T-helper 2 cell (primary cell): ENCODE results near the gene TDO2.
"Not testable (repeated sequence)": the region's sequence is repeated elsewhere in the genome, so short reads cannot be mapped to it uniquely, and the experiment has no call there.

Experiments used
- DNase-seq, 5 experiments: peaks; one replicate each; pipeline versions ENCODE4 v3.0.0 to v3.0.0-alpha.2; 2012 to 2022
- total RNA-seq, 2 donors: gene quantifications; one replicate each; lab custom pipeline; 2026; lab: John Stamatoyannopoulos, UW

TDO2 gene
- 0 reads per million in 2 donors for total RNA-seq

DNA sequence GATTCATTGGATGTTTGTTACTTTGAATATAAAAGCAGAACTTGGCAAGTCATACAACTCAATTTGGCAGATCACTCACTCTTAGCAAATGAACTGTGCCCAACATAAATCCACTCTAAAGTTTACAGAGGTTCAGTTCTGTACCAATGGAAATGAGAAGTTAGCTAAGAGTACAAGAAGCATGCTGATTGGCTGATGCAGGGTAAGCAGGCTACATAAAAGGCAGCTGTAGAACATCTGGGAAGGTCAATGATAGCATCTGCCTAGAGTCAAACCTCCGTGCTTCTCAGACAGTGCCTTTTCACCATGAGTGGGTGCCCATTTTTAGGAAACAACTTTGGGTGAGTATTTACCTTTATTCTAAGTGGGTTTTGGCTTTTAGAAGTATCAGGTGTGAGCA lies at the start of gene TDO2:
TSS of gene TDO2 (plus strand) at position 244 of the 400 bp plus-strand sequence. CDS start at position 307, 63 bp downstream.
- no peak for DNase-seq

DNA sequence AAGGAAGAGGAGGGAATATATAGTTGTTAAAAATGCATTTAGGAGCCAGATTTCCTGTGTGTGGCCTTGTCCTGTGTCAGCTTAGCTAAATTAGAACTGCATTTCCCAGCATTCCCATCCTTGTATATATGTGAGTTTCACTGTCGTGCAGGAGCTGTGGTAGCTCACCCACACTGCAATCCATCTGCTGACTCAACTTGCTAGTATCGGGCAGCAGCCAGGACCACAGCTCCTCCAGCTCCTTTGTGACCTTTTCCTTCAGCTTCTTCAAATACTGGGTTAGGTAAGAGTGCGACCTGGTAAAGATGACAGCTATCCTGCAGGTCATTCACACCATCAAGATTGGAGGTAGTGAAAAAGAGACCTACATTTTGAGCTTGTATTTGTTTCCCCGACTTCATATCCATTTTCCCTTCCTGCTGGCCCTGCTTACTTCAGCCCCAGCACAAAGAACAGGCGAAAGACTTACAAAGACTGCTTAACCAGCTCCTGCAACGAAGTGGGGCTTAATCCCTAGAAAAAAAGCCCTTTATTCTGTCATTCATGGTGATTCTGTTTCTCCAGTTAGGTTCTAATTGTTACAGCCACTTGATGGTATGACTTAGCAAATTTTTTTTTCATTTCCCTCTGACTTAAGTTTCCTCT lies 48.8 kb upstream of the TDO2 start:
- no peak for DNase-seq

DNA sequence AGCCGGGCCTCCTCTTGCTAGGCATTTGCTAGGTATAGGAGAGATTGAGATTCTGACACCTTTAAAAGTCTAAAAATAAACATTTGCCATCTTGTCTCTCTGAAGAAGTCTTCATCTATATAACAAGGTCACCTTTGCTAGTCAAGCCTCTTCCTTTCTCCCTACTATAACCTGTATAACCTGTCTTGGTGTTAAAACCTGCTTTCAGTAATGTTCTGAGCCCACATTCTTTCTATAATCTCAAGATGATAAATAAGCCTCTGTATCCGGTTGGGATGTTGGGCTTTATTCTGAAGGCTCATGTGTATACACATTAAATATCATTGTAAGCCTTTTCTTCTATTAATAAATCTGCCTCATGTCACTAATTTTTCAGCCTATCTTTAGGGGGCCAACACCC lies 47.6 kb upstream of the TDO2 start:
- no peak for DNase-seq

DNA sequence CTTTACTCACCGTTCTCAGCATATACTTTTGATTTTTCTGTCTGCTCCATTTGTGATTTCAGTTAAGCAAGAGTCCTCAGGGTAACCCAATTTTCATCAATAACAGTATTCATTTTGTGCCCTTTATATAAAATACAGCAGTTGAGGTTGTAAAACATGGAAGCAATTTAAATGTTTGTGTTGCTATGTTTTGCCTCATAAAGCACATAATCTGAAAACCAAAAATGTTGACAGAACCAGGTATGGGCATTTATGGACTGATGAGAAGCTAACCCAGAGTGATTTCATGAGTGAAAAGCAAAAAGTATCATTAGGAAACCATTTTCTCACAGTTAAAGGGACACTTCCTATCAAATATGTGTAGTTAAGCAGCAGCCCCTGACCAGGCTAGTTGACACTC lies 37.3 kb upstream of the TDO2 start, which contains the start of gene ASIC5:
TSS of gene ASIC5 (minus strand) at position 101 of the 400 bp plus-strand sequence. CDS start at position 50, 51 bp downstream.
- no peak for DNase-seq

DNA sequence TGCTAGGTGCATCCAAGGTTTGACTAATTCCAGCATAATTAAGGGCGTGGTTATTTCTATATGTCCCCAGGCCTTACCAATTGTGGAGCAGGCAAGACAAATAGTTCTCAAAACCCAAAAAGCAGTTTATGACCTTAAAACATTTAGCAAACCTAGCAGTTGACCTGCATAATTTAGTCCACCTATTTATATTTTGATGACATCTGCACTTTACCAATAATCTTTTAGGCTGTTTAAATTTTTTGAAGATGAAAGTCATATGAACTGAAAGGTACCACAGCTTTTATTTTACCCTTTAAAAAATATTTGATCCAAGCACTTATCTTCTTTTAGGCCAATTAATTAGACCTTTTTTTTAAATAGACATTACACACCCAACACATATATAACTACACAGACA lies 27.6 kb upstream of the TDO2 start:
- no peak for DNase-seq

DNA sequence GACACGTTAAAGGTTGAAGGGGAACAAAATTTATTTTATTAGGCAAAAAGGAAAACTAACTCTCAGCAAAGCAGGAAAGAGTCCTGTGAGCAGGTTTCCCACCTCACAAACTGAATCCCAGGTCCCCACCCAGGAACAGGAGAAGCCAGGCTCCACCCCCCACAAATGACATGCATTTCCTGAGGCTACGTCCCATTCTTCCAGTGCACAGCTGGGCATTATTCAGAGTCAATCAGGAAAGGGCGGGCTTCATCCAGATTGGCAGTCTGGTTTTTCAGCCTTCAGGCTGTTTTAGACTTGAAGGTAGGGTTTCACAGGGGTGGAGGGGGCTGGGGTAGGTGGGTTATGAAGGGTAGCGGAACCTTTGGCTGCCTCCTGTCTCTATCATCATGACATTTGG lies 25.5 kb upstream of the TDO2 start:
- DNase-seq, result no peak

DNA sequence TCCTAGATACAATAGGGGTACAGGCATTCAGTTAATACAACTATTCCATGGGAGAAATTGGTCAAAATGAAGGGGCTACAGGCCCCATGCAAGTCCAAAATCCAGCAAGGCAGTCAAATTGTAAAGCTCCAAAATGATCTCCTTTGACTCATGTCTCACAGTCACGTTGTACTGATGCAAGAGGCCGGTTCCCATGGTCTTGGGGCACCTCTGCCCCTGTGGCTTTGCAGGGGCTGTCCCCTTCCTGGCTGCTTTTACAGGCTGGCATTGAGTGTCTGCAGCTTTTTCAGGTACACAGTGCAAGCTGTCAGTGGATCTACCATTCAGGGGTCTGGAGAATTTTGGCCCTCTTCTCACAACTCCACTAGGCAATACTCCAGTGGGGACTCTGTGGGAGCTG lies 24.9 kb upstream of the TDO2 start:
- no peak for DNase-seq

DNA sequence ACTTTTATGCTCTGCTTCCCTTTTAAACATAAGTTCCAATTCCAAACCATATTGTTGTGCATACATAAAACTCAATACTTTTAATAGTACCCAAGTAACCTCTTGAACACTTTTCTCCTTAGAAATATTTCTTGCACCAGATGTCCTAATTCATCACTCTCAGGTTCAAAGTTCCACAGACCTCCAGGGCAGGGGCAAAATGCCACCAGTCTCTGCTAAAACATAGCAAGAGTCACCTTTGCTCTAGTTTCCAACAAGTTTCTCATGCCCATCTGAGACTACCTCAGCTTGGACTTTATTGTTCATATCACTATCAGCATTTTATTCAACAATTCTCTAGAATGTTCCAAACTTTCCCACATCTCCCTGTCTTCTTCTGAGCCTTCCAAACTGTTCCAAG lies 23.7 kb upstream of the TDO2 start:
- no peak for DNase-seq

DNA sequence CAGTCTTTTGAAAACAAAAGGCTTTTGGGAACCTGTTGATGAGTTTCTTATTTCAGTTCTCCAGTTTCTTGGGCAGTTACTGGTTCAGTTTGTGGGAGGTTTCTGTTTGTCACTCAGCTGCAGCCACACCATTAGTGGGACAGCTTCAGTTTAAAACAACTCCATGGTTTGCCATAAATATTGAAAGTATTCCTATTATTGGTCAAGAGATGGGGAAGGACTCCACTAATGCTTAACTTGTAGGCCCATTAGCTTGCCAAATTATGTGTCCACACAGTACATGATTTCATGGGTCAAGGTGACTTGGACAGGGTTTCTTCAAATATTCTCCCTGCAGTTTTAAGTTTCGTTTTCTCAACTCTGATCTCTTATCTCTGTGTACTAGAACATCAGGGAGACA lies 21.9 kb upstream of the TDO2 start:
- no peak for DNase-seq

DNA sequence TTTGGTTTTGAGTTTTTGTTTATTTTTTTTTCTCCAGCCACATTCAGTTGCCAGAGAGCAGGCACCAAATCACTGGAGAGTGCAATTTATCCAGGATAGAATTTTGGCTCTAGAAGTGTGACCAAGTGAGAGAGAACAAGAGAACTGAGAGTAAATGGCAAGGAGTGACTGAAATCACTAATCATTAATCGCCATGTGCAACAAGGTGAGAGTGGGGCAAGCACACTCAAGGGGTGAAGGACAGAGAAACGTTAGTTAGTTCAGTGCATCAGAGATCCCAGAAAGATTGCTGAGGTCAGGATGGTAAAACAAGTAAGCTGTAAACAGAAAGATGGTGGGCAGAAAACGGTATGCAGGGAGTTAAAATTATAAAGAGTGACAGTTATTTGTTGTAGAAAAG lies 19.6 kb upstream of the TDO2 start:
- no peak for DNase-seq

DNA sequence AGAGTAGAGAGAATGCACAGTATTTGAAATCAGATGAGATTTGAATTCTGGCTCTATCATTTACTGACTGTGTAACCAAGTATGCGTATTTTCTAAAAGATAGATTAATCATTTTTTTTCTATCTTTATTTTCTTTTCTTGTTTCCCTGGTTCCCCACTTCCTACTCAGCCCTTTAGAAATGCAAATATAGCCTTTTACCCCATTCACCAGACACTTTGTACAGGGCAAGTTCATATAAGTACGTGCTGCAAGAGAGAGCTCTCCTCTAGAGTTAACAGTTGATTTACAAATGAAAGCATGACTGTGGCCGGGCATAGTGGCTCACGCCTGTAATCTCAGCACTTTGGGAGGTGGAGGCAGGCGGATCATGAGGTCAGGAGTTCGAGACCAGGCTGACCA lies 17.8 kb upstream of the TDO2 start:
- no peak for DNase-seq

DNA sequence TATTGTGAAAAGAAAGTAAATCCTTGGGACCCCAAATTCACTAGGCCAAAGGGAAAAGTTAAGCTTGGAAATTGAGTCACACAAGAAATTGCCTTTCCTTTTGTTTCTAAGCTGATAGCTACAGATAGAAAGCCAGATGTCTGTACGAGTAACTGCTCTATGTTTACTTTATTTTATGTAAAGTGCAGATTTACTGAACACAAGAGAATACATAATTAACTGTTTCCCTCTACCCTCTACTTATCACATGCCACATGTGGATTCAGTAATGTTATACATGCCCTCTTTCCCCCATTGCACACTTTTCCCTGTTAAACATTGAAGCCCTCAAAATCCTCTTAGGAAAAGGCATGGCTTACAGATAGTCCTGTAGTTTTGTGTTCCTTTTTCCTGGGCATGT lies 16.5 kb upstream of the TDO2 start:
- no peak for DNase-seq

DNA sequence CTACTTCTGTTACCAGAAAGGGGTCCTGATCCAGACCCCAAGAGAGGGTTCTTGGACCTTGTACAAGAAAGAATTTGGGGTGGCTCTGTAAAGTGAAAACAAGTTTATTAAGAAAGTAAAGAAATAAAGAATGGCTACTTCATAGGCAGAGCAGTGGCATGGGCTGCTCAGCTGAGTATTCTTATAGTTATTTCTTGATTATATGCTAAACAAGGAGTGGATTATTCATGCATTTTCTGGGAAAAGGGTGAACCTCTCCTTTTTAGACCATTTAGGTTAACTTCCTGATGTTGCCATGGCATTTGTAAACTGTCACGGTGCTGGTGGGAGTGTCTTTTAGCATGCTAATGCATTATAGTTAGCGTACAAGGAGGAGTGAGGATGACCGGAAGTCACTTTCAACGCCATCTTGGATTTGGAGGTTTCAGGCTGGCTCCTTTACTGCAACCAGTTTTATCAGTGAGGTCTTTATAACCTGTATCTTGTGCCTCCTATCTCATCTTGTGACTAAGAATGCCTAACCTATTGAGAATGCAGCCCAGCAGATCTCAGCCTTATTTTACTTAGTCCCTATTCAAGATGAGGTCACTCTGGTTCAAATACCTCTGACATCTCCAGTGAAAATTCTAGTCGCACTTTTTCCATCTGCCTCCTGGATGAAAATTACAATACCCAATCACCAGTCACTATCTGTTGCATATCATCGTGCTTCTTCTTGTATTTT lies 15.5 kb upstream of the TDO2 start:
- no peak for DNase-seq

DNA sequence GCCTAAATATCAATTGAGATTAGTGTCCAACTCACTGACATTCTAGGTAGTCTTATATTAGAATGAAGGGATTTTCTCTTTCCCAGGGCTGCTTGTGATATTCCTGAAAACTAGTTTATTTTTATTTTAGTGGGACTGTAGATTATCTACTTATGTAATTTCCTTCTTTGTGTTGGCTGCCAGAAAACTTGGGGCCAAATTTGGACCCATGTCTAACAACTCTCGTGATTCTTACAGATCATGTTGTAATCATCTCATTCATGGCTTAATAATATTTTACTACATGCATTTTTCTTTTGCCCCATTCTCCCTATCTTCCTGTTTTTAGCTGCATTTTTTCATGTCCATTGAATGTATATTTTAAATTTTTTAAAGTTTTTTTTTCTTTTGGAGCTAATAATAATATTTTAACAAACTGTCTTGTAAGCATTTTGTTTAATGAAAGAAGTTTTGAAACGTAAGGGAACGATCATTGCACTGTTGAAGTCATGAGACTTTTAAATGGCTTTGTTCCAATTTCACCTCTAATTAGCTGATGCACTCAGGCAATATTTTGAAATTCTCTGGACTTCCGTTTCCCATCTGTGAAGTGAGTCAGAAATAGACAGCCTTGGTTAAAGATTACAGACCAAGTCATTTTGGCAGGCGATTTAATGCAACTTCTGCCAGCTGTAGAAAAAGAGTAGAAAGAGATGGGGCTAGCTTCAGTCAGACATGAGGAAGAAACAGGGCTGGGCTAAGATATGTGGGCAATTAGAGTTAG lies 14.3 kb upstream of the TDO2 start:
- no peak for DNase-seq

DNA sequence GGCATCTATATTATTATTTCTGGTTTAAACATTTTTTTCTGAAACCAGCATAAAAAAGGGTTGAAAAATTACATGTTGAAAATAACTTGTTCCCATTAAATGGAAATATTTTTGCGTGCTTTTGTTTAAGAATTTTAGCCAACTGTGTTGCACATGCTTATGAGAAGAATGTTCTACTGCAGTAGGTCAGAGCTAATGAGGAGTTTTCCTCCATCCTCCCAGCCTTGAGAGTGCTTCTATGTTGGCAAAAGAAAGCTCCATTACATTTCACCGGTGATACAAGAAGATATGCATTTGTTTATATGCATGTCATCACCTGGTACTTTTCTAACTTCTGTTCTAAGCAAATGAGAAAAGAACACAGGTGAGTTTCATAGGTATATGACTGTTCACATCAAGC lies 13.6 kb upstream of the TDO2 start:
- DNase-seq, result no peak

DNA sequence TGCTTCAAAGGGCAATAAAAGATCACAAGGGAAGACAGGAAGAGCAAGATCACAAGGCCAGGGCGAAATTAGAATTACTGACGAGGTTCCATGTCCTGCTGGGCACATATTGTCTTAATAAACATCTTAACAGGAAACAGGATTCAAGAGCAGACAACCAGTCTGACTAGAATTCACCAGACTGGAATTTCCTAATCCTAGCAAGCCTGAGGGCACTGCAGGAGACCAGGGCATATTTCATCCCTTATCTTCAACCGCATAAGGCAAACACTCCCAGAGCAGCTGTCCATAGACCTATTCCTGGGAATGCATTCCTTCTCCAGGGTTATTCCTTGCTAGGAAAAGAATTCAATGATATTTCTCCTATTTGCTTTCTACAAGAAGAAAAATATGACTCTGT lies 12.4 kb upstream of the TDO2 start:
- DNase-seq, result no peak

DNA sequence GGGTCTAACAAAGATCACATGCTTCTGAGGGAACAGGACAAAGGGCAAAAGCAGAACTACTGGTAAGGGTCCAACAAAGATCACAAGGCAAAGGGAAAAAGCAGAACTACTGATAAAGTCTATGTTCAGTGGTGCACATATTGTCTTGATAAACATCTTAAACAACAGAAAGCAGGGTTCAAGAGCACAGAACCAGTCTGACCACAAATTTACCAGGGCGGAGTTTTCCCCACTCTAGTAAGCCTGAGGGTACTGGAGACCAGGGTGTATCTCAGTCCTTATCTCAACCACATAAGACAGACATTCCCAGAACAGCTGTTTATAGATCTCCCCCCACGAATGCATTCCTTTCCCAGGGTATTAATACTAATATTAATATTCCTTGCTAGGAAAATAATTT lies 5.1 kb upstream of the TDO2 start:
- not testable (repeated sequence) for DNase-seq

DNA sequence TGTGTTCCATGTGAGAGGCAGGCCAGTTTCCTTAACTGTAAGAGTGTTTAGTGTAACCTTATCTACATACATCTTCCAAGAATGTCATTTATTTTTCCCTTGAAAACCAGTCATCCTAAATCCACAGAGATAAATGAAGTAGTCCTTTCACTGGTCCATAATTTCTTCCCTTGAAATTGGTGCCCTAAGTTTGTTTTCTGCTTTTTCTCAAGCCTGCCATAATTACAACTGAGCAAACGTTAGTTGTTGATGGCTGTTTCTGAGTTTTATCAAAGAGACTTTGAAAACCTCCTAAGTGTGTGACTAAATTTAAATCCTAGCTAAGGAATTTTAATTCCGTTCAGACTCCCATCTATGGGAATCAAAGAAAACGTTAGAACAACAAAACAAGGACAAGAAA lies 3.6 kb upstream of the TDO2 start:
- no peak for DNase-seq

DNA sequence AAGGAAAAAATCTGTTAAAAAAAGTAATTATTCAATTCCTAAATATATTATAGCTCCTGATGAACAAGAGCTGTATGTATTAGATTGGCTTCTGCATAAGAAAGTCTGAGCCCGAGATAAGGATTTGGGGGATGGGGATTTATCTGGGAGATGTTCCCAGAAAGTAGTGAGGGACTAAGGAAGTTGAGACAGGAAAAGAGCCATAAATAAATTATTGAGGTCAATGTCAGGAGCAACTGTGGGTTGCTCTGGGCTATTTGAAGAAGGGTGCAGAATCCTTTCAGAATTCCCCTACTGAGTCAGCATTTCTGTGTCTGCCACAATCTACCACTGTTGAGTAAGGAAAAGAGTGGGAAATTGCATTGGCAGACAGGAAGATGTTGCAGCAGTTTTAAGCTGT lies 3.1 kb upstream of the TDO2 start:
- no peak for DNase-seq

DNA sequence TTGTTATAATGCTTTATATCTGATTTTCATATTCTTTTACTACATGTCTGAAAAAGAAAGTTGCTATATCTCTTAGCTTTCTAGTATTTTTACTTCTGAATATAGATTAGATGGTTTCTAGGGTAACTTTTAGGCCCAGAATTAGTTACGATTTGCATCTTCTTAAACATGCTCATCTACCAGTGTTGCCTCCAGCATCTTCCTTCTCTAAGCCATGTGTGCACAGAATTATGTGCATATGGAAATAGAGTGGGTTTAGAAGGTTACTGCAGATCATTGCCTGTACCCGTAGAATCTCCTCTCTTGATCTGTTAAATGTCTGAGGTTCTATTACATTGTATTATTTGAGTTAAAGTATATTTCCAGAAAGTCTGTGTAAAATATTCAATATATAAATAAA lies 2.5 kb upstream of the TDO2 start:
- DNase-seq, result no peak

DNA sequence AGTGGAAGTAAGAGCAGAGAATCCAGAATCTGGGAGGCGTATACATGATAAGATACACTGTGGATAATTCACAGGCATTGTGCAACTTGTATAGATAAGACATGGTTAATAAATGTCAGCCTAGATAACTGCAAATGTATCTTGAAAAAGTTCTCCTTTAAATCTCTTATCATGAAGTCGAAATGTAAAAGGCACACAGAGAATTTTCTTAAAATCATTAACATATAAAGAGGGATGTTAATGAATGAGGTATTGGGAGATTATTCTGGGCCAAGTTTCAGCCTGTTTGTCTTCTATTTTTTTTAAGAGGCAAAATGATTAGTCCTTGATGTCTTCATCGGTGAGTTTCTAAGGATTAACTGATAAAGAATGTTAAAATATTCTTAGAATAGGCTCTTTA lies 835 bp downstream of the TDO2 start:
- no peak for DNase-seq

DNA sequence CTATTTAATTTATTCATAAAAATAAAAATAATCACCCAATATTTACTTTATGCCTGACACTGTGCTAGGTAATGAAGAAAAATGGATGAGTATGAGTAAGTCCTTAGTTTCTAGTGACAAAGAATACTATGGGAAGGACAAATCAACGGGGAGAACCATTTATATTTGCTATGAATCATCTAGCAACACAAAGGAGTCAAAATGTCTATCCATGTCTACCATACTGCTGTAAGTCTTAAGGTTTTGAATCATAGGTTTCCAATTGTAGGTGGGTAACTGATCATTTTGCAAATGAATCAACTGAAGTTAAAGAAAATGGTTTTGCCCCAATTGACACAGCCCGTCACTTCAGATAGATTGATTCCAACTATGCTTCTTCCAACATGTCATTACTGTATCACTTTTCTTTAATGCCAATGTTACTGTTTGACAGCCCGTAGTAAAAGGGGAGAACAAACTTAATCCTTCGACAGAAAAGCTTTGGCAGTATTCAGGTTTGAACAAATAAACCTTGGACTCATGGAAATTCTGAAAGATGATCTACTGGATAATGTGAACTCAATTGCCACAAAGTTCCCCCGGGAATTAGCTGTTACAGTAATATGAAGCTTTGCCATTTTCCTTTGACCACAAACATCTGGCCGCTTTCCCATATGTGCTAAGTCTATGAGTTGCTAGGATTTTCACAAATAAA lies 3.2 kb downstream of the TDO2 start:
- no peak for DNase-seq

DNA sequence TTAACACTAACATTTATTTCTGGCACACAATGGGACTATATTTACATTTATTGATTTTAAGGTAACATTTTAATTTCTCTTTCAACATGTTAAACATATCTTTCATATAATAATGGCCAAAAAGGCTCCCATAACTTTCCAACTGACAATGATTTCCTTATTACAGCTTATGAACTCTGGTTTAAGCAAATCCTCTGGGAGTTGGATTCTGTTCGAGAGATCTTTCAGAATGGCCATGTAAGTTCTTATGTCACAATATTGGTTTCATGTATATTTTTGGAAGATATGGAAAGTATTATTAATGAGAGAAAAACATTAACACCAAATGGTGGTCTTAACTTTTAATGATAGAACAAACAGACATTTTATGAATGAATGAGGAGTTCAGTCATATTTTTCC lies 4.1 kb downstream of the TDO2 start:
- DNase-seq, result no peak
